OCI-LY1 (cell line): ENCODE data around the gene USP7.

Experiments
- CTCF ChIP-seq: fragments of 200-600 bp; sonication (generic), shearing (Covaris generic); IDR thresholded peaks from 2 replicates; pipeline ENCODE4 v1.5.1; 2017; ENCODE audit warnings: mild to moderate bottlenecking, antibody characterized with exemption, low read length, moderate library complexity, mixed read lengths
- EZH2 ChIP-seq: fragments of 200-600 bp; sonication (generic), shearing (Covaris generic); IDR thresholded peaks from 2 replicates; pipeline ENCODE4 v1.8.0; 2017; ENCODE audit warnings: borderline replicate concordance, mixed run types, mild to moderate bottlenecking, antibody characterized with exemption, low read length, moderate library complexity, mixed read lengths

- TF ChIP-seq CTCF (no peak), EZH2 (no peak)
Observed at GRCh38 chr16:9000664-9001063, 37.0 kb upstream of the USP7 start.
